GM10248 (cell line): ENCODE data around the gene AP4M1.

Experiments
- CTCF ChIA-PET: fragments of 300-600 bp; sonication (Branson Sonifier 250); formaldehyde crosslinking; extraction: SDS; loops from one replicate; lab custom pipeline; 2021; ENCODE audit warnings: antibody characterized with exemption; lab: Yijun Ruan, JAX
- POLR2A ChIA-PET: fragments of 350-650 bp; sonication (Branson Sonifier 250); formaldehyde crosslinking; extraction: SDS; loops from one replicate; lab custom pipeline; 2020; ENCODE audit warnings: antibody characterized with exemption; lab: Yijun Ruan, JAX
- DNase-seq: peaks from one replicate; pipeline ENCODE4 v3.0.0; 2012; ENCODE audit errors: extremely low spot score
- TF ChIP-seq, protein P1 (sequence below): IDR thresholded peaks from 2 replicates; pipeline ENCODE4 v1.5.1; 2012; ENCODE audit warnings: mild to moderate bottlenecking, low read depth; ENCODE audit errors: extremely low read depth, missing control alignments, control extremely low read depth

AP4M1 gene

DNA sequence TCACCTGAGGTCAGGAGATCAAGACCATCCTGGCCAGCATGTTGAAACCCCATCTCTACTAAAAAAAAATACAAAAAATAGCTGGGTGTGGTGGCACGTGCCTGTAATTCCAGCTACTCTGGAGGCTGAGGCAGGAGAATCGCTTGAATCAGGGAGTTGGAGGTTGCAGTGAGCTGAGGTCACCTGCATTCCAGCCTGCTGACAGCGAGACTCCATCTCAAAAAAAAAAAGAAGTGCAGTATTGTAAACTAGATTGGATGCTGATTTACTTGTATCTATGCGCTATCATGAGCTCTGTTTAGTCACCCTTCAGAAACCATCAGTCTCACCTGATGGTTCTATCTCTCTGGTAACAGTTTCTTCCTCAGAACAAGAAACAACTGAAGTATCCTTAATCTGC is 38.1 kb upstream of the AP4M1 start:
- no peak for DNase-seq
- ChIA-PET CTCF (interaction anchor here (0.6 to 2.6 kb wide), 7 partner anchors 9 to 854 kb away, joined by 3 to 8 read pairs (median 5); partner anchors contain the start of genes ZNF3 and ZSCAN21), POLR2A (interaction anchor here (1.0 kb wide), 1 partner anchor 15 kb away, joined by 4 read pairs; no protein-coding TSS in a partner anchor)
- TF ChIP-seq, protein P1, sequence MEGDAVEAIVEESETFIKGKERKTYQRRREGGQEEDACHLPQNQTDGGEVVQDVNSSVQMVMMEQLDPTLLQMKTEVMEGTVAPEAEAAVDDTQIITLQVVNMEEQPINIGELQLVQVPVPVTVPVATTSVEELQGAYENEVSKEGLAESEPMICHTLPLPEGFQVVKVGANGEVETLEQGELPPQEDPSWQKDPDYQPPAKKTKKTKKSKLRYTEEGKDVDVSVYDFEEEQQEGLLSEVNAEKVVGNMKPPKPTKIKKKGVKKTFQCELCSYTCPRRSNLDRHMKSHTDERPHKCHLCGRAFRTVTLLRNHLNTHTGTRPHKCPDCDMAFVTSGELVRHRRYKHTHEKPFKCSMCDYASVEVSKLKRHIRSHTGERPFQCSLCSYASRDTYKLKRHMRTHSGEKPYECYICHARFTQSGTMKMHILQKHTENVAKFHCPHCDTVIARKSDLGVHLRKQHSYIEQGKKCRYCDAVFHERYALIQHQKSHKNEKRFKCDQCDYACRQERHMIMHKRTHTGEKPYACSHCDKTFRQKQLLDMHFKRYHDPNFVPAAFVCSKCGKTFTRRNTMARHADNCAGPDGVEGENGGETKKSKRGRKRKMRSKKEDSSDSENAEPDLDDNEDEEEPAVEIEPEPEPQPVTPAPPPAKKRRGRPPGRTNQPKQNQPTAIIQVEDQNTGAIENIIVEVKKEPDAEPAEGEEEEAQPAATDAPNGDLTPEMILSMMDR = no peak

DNA sequence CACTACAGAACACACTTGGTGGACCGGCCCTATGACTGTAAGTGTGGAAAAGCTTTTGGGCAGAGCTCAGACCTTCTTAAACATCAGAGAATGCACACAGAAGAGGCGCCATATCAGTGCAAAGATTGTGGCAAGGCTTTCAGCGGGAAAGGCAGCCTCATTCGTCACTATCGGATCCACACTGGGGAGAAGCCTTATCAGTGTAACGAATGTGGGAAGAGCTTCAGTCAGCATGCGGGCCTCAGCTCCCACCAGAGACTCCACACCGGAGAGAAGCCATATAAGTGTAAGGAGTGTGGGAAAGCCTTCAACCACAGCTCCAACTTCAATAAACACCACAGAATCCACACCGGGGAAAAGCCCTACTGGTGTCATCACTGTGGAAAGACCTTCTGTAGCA is 37.3 kb upstream of the AP4M1 start:
- POLR2A ChIA-PET = interaction anchor here (1.0 kb wide), 1 partner anchor 14 kb away, joined by 4 read pairs; no protein-coding TSS in a partner anchor
- TF ChIP-seq, protein P1 = no peak
- CTCF ChIA-PET = interaction anchor here (0.9 to 2.6 kb wide), 6 partner anchors 12 to 71 kb away, joined by 3 to 8 read pairs (median 4); partner anchors contain the start of genes ZNF3 and ZSCAN21
- DNase-seq = no peak

DNA sequence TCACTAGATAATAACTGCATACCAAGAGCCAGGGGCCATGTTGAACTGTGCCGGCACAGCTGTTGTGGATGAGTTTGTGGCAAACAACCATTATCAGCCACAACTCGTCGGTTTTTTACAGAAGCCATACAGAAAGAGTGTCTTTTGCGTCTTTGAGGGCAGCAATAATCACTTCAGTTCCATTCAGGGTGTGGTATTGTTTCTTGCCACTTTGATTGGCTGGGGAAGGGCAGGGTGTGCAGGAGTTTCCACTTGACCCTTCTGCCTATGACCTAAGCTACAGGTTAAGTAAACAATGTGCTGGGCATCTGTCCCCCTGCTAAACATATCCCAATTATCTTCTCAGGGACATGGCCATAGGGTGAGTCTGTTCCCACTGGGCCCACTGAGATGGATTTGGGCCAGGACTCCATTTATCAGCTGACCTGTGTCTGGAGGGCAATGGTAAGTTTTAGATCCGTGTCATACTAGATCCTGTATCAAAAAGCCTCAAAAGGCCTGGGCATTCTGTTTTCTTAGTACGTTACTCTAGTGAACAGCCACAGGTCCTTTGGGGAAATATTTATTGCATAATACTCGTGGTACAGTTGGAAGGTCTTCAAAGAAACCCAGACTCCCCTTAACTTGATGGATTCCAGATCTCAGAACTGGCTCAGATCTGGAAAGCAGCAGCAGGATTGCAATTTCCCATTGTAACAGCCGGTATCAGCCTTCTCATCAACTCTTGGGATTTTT is 35.8 kb upstream of the AP4M1 start:
- ChIA-PET CTCF (interaction anchor here (0.8 to 1.1 kb wide), 2 partner anchors 9 to 71 kb away, joined by 3 to 5 read pairs; no protein-coding TSS in a partner anchor), POLR2A (no interaction called here)
- TF ChIP-seq, protein P1 = no peak
- no peak for DNase-seq

DNA sequence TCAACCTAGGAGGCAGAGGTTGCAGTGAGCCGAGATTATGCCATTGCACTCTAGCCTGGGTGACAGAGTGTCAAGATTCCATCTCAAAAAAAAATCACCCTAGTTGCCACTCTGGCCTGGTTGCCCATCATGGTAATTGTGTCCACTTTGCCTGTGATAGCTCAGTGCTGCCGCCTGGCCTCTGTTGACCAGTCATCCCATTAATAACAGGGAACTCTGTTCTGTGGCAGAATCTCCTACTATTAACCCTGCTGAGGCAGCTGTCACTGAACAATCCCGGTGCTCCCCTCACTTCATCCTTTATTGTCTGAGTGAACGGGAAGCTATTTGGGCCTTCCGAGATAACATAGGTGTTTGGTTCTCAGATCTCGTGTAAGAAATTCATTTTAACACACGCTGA is 34.5 kb upstream of the AP4M1 start:
- TF ChIP-seq, protein P1 = no peak
- POLR2A ChIA-PET = interaction anchor here (0.6 kb wide), 1 partner anchor 198 kb away, joined by 4 read pairs; no protein-coding TSS in a partner anchor
- DNase-seq = no peak
- CTCF ChIA-PET = interaction anchor here (0.8 to 1.3 kb wide), 3 partner anchors 14 to 78 kb away, joined by 3 to 4 read pairs (median 3); no protein-coding TSS in a partner anchor

DNA sequence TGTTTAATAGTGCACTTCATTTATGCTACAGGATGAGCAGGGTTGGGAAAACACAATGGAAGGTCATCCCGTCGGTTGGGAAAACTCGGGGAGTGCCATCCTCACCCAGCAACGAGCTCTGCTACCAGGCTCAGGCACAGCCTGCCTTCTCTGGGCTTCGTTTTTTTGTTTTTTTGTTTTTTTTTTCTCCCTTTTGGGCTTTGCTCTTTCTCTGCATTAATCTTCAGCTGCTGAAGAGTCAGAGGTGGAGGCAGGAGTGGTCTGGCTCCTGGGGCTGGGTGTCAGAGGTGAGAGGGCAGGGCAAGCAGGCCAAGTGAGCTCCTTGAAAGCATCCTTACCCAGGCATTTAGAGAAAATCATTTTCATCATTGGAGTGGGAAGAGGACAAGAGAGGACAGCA is 31.5 kb upstream of the AP4M1 start:
- ChIA-PET CTCF (interaction anchor here (1.2 to 2.4 kb wide), 4 partner anchors 10 to 66 kb away, joined by 3 to 10 read pairs (median 4); no protein-coding TSS in a partner anchor), POLR2A (interaction anchor here (0.7 kb wide), 1 partner anchor 12 kb away, joined by 5 read pairs; no protein-coding TSS in a partner anchor)
- no peak for DNase-seq
- TF ChIP-seq, protein P1 = no peak

DNA sequence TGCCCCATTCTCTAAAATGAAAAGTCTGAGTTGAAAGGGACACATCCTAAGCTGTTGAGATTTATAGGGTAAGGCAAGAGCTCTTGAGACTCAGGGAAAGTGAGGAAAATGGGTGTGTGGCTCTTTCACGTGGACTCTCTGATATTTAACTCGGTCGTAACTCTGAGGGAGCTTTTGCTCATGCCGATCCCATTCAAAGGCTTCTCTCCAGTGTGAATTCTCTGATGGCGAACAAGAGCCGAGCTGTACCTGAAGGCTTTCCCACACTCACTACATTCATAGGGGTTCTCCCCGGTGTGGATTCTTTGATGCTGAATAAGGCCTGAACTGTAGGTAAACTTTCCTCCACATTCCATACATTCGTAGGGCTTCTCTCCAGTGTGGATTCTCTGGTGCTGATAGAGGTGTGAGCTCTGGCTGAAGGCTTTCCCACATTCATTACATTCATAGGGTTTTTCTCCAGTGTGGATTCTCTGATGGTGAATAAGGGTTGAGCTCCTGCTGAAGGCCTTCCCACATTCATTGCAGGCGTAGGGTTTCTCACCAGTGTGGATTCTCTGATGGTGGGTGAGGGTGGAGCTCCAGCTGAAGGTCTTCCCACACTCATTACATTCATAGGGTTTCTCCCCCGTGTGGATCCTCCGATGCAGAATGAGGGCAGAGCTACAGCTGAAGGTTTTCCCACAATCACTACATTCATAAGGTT is 30.3 kb upstream of the AP4M1 start:
- POLR2A ChIA-PET = no interaction called here
- no peak for DNase-seq
- TF ChIP-seq, protein P1 = no peak
- CTCF ChIA-PET = interaction anchor here (0.9 to 2.4 kb wide), 11 partner anchors 8 to 67 kb away, joined by 3 to 10 read pairs (median 4); partner anchors contain the start of gene ZSCAN21
